Kidney capillary endothelial cell (primary cell): ENCODE results near the gene TRAF3IP1.
A peak's percentile ranks its signal among the peaks of the same experiment; 100 is the strongest.
"Not testable (repeated sequence)": the region's sequence is repeated elsewhere in the genome, so short reads cannot be mapped to it uniquely, and the experiment has no call there.

Experiments
- DNase-seq: peaks from one replicate; pipeline ENCODE4 v3.0.0-alpha.2; 2018; ENCODE audit warnings: low spot score

The TRAF3IP1 gene

DNA sequence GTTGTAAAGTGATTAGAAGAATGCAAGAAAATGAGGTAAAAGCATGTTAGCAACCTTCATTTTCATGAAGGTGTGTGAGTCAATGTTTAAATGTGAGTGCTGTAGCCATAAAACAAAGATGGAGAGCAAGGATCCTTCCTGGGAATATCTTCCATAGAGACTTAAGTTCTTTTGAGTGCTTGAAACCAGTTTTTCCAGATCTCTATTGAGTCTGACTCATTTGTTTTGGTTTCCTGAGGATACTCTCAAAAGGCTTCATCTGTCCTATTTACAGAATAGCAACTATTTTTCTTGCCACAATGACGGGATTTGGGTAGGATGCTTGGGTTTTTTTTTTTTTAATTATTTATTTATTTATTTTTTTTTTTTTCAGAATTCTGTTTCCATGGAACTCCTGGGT is 60.5 kb downstream of the TRAF3IP1 start:
- DNase-seq = peak; percentile 51

DNA sequence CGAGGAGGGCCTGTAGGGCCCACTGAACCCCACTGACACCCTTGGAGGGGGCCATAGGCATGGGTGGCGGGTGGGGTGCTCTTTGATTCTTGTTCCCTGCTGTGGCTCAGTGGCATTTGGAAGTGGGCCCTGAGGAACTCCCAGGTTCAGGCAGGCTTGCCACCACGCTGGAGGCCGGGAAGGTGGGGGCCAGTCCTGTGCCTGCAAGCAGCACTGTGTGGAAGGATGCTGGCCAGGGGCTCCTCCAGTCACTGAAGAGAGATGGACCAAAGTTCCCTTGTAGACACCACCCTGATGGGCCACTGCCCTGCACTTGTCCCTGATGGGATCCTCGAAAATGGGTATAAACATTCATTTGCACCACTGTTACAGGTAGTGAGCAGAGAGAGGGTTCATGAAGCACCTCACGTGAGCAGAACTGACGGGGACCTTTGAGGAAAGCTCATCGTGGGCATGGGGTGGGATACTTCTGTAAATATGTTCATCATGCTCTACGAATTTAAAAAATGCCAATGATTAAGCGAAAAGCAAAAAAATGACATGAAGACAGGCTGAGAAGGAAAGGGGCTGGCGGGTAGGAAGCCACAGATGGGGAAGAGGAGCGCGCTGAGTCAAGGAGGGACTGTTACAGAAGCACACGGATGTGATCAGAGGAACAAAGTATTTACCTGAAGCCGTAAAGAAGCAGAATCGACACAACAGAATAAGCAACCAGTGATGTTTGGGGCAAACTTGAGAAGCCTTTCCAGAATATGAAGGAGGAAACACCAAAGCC is 61.2 kb downstream of the TRAF3IP1 start:
- no peak for DNase-seq

DNA sequence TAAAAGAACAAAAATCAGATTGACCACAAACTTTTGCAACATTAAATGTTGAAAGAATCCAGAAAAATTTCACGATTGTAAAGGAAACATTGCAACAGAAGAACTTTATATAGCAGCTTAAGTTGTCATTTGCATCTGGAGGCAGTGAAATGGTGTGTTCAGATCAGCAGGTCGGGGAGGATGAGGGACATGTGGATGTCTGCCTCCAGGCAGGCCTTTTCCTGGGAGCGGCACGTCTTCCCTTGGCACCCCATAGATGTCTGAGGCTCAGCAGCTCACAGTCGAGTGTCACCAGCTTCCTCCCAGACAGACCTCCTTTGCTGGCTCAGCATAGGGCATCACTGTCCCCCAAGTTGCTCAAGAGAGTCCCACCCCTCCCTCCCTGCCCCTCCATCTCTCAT is 62.1 kb downstream of the TRAF3IP1 start:
- no peak for DNase-seq

DNA sequence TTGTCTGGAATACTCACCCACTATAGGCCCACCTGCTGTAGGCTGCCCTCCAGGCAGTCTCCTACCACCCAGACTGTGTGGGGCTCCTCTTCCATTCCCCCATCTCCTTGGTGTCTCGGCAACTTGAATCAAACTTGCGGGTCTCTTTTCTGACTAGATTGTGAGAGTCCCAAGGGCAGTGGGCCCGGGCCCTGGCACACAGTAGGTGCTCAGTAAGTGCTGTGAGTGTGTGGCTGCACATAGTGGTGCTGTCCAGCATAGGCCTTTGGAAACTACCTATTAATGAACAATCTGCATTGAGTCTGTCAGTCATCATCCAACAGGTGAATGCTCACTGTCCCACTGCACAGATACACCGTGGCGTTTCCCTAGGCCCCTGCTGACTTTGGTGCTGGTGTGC is 62.8 kb downstream of the TRAF3IP1 start:
- no peak for DNase-seq

DNA sequence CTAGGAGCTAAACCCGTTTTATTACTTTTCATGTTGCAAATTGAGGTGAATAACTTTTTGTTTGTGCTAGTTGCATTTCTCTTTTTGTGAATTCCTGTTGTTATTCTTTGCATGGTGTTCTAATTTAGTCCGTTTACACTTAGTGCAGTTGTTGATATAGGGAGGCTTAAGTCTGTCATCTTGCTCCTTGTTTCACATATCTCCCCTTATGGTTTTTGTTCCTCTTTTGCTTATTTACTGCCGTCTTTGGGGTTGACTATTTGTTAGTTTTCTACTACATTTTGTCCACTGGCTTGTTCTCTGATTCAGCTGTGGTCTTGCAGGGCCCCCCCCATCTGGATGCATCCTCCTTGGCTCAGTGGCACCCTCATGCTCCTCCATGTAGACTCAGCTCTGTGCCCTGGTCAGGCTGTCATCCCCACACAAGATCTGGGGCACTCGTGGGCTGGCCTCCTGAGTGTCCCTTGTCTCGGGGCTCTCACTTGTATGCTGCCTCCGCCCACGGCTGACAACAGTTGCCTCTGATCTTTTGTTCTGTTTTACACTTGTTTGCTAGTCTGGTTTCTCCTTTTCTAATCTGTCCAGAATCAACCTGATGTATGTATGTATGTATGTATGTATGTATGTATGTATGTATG is 63.5 kb downstream of the TRAF3IP1 start:
- DNase-seq = no peak

DNA sequence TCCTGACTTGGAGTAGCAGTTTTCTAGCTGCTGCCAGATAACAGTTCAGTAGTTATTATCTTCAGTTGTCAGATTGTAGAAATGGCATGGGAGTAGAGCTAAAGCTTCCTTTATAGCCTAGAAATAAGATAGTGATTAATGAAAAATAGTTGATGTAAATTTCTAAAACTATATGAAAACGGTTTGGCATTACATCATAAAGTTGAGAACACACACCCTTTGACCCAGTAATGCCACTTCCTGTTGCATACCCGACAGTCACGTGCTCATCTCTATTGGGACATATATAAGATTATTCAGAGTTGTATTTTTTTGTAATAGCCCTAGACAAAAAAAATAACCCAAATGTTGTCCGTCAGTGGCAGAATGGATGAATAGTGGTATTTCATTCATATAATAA is 67.0 kb downstream of the TRAF3IP1 start:
- DNase-seq = no peak

DNA sequence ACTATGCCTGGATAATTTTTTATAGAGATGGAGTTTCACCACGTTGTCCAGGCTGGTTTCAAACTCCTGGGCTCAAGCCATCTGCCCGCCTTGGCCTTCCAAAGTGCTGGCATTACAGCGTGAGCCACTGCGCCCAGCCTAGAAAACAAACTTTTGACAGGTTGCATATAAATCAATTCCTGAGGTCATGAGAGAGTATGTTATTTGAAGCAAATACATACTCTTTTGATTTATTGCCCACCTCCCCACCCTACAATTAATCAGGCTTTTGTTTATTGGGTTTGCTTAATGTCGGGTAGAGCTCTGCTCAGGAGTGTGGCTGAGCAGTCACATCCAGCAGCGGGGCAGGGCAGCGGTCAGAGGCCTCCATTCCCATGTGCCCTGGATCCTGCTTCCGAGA is 68.5 kb downstream of the TRAF3IP1 start:
- DNase-seq = no peak

DNA sequence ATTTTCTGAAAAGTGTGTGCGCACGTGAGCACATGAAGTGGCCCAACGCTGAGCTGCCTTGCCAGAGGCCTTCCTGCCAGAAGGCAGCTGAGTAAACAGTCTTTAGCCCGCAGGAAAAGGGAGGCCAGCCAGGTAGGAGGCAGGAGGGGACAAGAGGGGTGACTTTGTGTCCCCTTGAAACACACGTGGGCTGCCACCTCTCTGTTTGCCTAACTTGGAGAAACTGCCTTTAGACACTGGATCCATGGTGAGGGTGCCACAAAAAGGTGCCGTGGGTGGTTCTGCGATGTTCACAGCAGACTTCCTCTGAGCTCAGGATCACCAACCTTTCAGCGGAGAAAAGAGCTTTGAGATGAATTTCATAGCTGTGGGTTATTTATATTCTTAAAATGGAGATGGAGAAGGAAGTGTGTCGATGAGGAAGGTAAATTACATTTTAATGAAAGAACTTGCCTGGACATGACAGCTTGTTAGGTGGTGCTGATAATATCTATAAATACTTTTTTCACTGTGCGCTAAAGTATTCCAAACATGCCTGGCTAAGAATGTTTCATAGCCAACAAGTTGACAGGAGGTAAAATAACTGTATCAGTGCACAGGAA is 69.8 kb downstream of the TRAF3IP1 start:
- DNase-seq = no peak

DNA sequence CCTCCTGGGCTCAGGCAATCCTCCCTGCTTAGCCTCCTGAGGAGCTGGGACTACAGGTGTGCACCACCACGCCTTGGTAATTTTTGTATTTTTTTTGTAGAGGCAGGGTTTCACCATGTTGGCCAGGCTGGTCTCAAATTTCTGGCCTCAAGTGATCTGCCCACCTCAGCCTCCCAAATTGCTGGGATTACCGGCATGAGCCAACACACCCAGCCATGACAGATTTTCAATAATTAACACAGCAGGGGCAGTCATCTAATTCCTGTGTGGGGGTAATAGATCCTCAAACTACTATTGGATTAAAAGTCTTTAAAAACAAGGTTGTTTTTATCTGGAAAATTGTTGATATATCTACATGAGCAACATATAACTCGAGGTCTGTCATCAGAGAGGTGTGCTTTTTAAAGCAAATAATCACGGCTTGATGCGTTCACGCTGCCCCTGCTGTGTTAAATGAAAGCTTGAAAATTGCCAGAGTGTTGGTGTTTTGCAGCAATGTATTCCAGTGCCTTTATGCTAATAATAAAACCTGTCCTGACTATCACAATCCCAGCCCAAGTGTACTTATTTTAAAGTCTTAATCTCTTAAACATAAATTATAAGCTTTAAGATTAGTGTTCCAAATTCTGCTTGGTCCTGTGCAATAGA is 70.8 kb downstream of the TRAF3IP1 start:
- no peak for DNase-seq

DNA sequence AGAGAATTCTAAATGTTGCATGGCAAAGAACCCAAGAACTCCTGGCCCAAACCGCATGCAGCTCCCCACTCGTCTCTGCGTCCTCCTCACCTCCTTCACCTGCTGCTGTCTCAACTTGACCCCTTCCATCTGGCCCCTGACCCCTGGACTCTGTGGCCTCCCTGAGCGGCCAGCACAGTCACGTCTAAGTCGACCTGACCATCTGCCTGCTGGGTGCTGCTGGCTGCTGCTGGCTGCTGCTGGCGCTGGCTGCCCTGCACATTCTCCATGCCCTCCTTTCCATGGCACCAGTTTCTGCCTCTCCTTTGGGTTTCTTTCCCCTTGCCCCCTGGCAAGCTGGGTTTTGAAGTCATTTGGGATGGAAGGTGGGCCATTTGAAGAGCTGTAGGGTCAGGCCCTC is 76.3 kb downstream of the TRAF3IP1 start:
- no peak for DNase-seq

DNA sequence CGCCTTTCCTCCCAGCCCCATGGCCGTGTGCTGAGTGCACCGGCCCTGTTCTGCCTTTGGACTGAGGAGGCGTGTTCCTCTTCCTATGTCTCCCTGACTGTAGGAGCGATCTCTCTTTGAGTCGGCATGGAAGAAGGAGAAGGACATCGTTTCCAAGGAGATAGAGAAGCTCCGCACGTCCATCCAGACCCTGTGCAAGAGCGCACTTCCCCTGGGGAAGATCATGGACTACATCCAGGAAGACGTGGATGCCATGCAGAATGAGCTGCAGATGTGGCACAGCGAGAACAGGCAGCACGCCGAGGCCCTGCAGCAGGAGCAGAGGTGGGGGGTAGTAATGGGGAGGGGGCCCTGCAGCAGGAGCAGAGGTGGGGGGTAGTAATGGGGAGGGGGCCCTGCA is 77.0 kb downstream of the TRAF3IP1 start:
- DNase-seq = no peak

DNA sequence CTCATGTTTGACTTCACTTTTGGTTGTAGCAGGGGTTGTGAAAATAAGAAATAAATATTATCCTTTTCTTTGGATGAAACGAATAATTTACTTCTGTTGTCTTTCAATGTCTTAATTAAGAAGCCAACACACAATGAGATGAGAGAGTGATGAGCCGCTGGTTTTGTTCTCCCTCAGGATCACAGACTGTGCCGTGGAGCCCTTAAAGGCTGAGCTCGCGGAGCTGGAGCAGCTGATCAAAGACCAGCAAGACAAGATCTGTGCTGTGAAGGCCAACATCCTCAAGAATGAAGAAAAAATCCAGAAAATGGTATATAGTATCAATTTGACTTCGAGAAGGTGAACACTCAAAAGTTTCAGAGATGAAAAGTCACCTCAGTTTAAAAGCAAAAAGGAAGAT is 78.3 kb downstream of the TRAF3IP1 start:
- DNase-seq = no peak

DNA sequence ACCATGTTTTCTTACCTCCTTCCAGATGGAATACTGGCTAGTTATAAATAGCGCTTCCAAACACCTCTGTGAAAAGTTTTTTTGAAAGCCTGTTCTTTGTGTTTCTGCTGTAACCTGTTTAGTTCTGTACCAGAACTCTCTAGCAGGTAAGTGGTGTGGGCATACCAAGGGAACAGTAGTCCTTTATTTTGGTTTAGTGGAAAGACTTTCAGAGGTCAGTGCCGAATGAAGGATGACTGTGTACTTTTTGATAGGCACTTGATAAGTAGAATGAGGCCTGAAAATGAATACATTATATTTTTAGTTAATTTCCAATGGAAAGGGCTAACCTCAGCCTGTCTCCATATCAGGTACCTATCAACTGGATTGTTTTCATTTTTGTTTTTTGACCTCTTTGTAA is 78.8 kb downstream of the TRAF3IP1 start:
- no peak for DNase-seq

DNA sequence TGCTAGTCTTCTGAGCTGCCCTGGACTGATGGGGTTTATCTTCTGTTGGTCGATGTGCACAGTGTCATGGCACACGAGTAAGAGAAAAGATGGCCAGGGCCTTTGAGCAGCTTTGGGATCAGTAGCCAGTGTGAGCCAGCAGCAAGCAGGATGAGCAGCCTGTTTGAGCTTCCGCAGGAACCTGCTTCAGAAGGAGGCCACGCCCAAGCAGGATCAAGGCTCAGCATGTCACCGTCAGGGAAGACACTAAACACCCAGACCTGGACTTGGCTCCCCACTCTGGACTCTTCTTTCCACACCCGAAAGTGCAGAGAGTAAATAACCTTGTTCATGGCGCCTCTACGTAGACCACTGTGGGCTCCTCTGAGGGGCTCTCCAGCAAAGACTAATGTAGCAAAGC is 81.2 kb downstream of the TRAF3IP1 start:
- DNase-seq = no peak

DNA sequence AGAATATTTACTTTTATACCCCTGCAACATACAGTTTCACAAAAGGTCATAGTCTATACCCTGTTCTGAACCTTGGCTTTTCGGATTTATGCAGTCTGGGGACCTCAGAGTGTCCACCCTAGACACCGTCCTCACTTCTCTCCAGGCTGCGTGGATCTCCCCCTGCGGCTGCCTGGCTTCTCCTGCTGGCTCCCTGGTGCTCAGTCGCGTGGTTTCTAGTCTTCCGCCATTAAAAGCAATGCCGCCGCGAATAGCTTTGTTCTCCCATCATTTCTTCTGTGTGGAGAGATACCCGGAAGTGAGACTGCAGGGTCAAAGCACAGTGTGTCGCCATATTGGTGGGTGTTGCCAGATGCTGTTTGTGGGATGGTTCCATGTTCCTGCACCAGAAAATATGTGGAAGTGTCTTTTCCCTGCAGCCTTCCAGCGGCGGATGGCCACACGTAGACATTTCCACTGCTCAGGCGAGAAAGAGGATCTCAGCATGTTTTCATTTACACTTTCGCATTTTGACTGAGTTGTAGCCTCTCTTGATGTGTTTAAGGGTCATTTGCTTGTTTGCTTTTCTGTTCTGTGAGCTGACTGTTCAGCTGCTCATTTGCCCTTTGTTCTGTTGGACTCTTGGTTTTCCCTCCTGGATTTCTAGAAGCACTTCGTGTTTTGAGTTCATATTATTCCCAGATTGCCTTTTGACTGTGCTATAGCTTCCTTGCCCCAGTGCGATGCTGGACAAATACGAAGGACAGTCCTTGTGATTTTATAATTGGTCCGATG is 83.5 kb downstream of the TRAF3IP1 start:
- no peak for DNase-seq

DNA sequence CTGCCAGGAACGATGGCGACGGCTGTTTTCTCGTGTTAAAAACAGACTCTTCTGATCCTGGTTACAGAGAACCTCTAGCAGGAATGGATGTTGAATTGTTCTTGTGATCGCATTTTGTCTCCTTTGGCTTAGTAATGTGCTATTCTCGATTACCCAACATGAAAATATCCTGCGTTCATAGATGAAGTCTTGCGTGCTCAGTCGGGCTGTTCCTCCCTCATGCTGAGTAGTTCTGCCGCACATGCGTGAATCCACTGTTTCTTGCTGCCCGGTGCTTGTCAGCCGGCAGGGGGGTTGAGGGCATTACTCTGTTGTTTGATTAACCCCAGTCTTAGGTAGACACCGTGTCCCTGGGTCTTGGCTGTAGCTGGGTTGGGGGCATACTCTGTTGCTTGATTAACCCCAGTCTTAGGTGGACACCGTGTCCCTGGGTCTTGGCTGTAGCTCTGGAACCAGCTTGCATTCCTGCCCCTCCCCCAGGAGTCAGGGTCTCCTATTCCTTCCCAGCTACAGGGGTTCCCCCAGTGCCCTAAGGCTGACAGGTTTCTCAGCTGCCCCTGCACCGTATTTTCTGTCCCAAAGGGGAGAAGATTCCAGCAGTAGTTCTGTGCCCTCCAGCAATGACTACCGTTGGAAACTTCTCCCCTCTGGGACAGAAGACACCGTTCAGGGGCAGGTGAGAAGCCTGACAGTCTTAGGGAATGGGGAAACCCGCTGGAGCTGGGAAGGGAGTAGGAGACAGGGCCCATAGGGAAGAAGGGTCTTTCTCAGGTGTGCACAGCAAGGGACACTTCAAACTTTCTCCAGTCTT is 84.3 kb downstream of the TRAF3IP1 start:
- DNase-seq = no peak

DNA sequence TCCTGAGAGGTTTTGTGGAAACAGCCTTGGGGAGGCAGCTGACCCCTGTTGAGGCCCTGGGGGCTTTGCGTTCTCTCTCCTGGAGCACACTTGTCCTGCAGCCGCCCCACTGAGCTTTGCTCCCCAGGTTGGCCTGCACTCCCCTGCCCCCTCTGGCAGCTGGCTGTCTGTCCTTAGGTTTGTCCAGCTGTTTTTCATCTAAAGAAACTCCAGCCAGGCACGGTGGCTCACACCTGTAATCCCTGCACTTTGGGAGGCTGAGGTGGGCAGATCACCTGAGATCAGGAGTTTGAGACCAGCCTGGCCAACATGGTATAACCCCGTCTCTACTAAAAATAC is 84.9 kb downstream of the TRAF3IP1 start:
- not testable (repeated sequence) for DNase-seq

DNA sequence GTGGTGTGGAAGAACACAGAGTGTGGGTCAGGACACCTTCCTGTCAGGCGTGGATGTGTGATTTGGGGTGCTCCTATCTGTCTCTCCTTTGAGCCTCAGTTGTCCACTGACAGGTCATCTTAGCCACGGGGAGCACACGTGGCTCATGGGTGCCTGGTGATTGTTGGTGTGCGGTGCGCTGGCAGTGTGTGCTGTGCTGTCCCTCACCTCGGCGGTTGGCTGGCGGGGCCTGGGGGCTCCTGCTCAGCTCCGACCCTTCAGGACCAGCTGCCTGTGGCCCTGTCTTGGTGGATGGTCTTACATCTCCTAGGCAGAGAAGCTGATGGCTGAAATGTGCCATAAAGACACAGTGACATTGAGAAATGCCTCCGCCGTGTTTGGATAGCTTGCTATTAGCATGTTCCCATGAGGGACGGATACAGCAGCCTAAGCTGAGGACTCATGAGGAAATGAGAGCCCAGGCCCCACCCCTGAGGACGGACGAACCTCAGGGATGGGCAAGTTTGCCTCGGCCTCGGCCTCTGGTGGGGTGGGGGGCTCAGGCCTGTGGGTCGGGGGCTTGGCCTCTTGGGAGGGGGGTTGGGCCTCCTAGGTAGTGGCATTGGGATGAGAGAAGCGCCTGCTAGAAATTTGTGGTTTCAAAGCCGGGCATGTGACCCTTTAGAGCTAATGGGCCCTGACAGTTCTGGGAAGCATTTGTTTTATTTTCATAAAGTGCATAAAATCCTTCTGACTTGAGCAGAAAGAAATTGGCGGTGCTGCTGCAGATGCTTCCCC is 86.1 kb downstream of the TRAF3IP1 start:
- DNase-seq = no peak

DNA sequence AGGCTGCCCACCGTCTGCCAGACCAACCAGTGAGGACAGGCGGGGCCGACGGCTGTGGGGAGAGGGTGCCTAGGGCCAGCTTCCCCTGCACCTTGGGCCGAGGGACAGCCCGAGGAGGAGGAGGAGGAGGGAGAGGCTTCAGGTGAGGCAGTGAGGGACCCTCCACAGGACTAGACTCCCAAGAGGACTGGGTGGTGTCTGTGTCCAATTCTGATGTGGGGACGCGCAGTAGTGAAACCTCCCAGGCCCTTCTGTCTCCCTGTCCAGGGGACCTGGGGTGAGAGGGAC is 86.6 kb downstream of the TRAF3IP1 start:
- DNase-seq = no peak

DNA sequence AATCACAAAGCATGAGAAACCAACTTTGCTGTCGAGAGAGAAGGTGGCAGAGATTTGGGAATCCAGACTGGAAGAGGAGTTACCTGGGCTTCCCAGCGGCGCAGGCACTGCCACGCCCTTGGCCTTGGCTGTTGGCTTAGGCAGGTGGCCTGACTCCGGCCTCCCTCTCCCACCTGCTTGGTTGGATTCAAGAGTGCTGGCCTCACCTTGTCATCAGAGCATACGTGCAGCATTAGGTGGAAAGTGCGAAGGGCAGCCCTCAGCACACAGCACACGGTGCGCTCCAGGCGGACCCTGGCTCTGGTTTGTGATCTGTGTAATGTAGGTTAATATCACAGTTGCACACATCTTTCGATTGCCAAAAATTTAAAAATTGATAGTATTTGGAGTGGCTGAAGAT is 87.2 kb downstream of the TRAF3IP1 start:
- no peak for DNase-seq
